Omental fat pad (tissue), 4 donors: ENCODE measurements around the gene CRNKL1. TPM values are rescaled to one million over a fixed set of nuclear protein-coding genes. Genes with fewer than 3 reads are reported as not detected.

Source experiments
- ATAC-seq: fragments of 150-250 bp; one replicate; pipeline ENCODE4 v1.9.1; 2016; ENCODE audit warnings: mild to moderate bottlenecking, moderate library complexity; ENCODE audit not compliant: low FRiP score
- DNase-seq: peaks from one replicate; pipeline ENCODE4 v3.0.0-alpha.2; 2019; ENCODE audit warnings: low spot score
- CTCF ChIP-seq, 3 donors: fragments of 450-650 bp; IDR thresholded peaks; one replicate each; pipeline ENCODE4 v1.5.1; 2016 to 2017; ENCODE audit warnings: antibody characterized with exemption in 3 of 3, mild to moderate bottlenecking in 3 of 3, moderate library complexity in 2 of 3
- total RNA-seq, 4 donors: library from RNA; depleted of rRNA; stranded (reverse); fragments of >200 nt; gene quantifications; one replicate each; pipeline ENCODE4 v1.1.0, GENCODE V29; 2016

The CRNKL1 gene
- total RNA-seq, 4 donors from 2014 or later, result 13.8 to 30.7 (median 15.6) TPM

GRCh38 chr20:20089939-20090338 lies 37.7 kb upstream of the CRNKL1 start:
- no peak for TF ChIP-seq CTCF (IDR thresholded peaks at IDR 0.05)
- no peak for ATAC-seq
- DNase-seq, result no peak

- TF ChIP-seq CTCF (IDR thresholded peaks at IDR 0.05), result no peak
- ATAC-seq, result no peak
- no peak for DNase-seq
Observed at GRCh38 chr20:20089018-20089417, 36.8 kb upstream of the CRNKL1 start.

- no peak for DNase-seq
- TF ChIP-seq CTCF (IDR thresholded peaks at IDR 0.05), result no peak
- no peak for ATAC-seq
Observed at GRCh38 chr20:20085812-20086211, 33.5 kb upstream of the CRNKL1 start.

- no peak for TF ChIP-seq CTCF (IDR thresholded peaks at IDR 0.05)
- ATAC-seq (no peak), DNase-seq (no peak)
Observed at GRCh38 chr20:20085071-20085470, 32.8 kb upstream of the CRNKL1 start.

- no peak for ATAC-seq
- TF ChIP-seq CTCF (IDR thresholded peaks at IDR 0.05), result no peak
- no peak for DNase-seq
Observed at GRCh38 chr20:20084296-20084752, 32.1 kb upstream of the CRNKL1 start.

GRCh38 chr20:20083807-20084206 lies 31.5 kb upstream of the CRNKL1 start:
- ATAC-seq (no peak), DNase-seq (no peak)
- no peak for TF ChIP-seq CTCF (IDR thresholded peaks at IDR 0.05)

- TF ChIP-seq CTCF (IDR thresholded peaks at IDR 0.05), result no peak
- no peak for DNase-seq
- ATAC-seq, result no peak
Observed at GRCh38 chr20:20079102-20079784, 27.0 kb upstream of the CRNKL1 start.
